Fibroblast of pulmonary artery (primary cell): ENCODE measurements around the gene ALKBH2.

Experiments
- DNase-seq: peaks from one replicate; pipeline ENCODE4 v3.0.0-alpha.2; 2010; ENCODE audit warnings: low read depth
- H3K4me3 ChIP-seq: replicated peaks from 2 replicates; pipeline ENCODE4 v1.5.1; 2011; ENCODE audit warnings: low read depth, mild to moderate bottlenecking, control low read depth, low read length, moderate library complexity
- CTCF ChIP-seq: IDR thresholded peaks from 2 replicates; pipeline ENCODE4 v1.5.1; 2011; ENCODE audit warnings: mild to moderate bottlenecking, control low read depth, low read length, inconsistent platforms; ENCODE audit errors: missing control alignments

ALKBH2 gene

GRCh38 chr12:109114644-109115043 is 21.4 kb upstream of the ALKBH2 start:
- DNase-seq, result no peak
- no peak for TF ChIP-seq CTCF
- no peak overlapping the region for H3K4me3 ChIP-seq

GRCh38 chr12:109113661-109114321 is 20.5 kb upstream of the ALKBH2 start:
- DNase-seq, result peak; percentile 21
- TF ChIP-seq CTCF, result no peak
- no peak overlapping the region for H3K4me3 ChIP-seq

GRCh38 chr12:109112720-109113465 is 19.6 kb upstream of the ALKBH2 start:
- no peak for DNase-seq
- no peak for TF ChIP-seq CTCF
- H3K4me3 ChIP-seq, result no peak overlapping the region

GRCh38 chr12:109110988-109111495 is 17.8 kb upstream of the ALKBH2 start:
- H3K4me3 ChIP-seq, result peak overlapping the region; percentile 60
- no peak for TF ChIP-seq CTCF
- peak; percentile 86 for DNase-seq

- TF ChIP-seq CTCF, result no peak
- DNase-seq, result no peak
- H3K4me3 ChIP-seq, result no peak overlapping the region
Measured at GRCh38 chr12:109109746-109110350, 16.6 kb upstream of the ALKBH2 start.

- no peak overlapping the region for H3K4me3 ChIP-seq
- no peak for DNase-seq
Measured at GRCh38 chr12:109105176-109105575, 11.9 kb upstream of the ALKBH2 start.

More at GRCh38 chr12:109105176-109105575, 11.9 kb upstream of the ALKBH2 start:
- no peak for TF ChIP-seq CTCF
